T47D (cell line): ENCODE measurements around the gene HECTD2.

ENCODE experiments used
- DNase-seq, 2 experiments: peaks; one replicate each; pipeline versions ENCODE4 v3.0.0 to v3.0.0-alpha.2; 2011 to 2012; ENCODE audit warnings: low read depth in 1 of 2, low spot score in 1 of 2
- JUND ChIP-seq: IDR thresholded peaks from 2 replicates; pipeline ENCODE4 v1.6.1; 2012; ENCODE audit warnings: low read depth
- in situ Hi-C: cut with HindIII; loops from 2 replicates; pipeline ENCODE4 v1.10.0; 2016; ENCODE audit warnings: low sequenced_read_pairs, low pct_unique_long_range_greater_than_20kb

HECTD2 gene

GRCh38 chr10:91536111-91536510 lies 126.0 kb downstream of the HECTD2 start:
- in situ Hi-C loops = no loop called here
- no peak for TF ChIP-seq JUND
- no peak for DNase-seq

GRCh38 chr10:91536733-91537132 lies 126.6 kb downstream of the HECTD2 start:
- in situ Hi-C loops = no loop called here

GRCh38 chr10:91537614-91538383 lies 127.7 kb downstream of the HECTD2 start:
- TF ChIP-seq JUND = no peak
- in situ Hi-C loops = no loop called here

More at GRCh38 chr10:91536733-91537132, 126.6 kb downstream of the HECTD2 start:
- DNase-seq = peak in 1 of 2 experiments; percentile 31
- TF ChIP-seq JUND = no peak

GRCh38 chr10:91539930-91540329 lies 129.8 kb downstream of the HECTD2 start:
- DNase-seq = no peak
- in situ Hi-C loops = no loop called here
- no peak for TF ChIP-seq JUND

More at GRCh38 chr10:91537614-91538383, 127.7 kb downstream of the HECTD2 start:
- DNase-seq = no peak

- no peak for DNase-seq
- in situ Hi-C loops = no loop called here
- TF ChIP-seq JUND = no peak
These were observed 130.6 kb downstream of the HECTD2 start for GRCh38 chr10:91540733-91541132.

- in situ Hi-C loops = no loop called here
- TF ChIP-seq JUND = no peak
- DNase-seq = no peak
These were observed 131.3 kb downstream of the HECTD2 start for GRCh38 chr10:91541481-91541880.

GRCh38 chr10:91545384-91545783 lies 135.2 kb downstream of the HECTD2 start:
- TF ChIP-seq JUND = no peak
- in situ Hi-C loops = no loop called here
- no peak for DNase-seq

- TF ChIP-seq JUND = no peak
- DNase-seq = no peak
- in situ Hi-C loops = no loop called here
These were observed 135.7 kb downstream of the HECTD2 start for GRCh38 chr10:91545838-91546237.

GRCh38 chr10:91549262-91549661 lies 139.1 kb downstream of the HECTD2 start:
- DNase-seq = no peak
- TF ChIP-seq JUND = no peak
- in situ Hi-C loops = no loop called here

GRCh38 chr10:91550021-91550420 lies 139.9 kb downstream of the HECTD2 start:
- in situ Hi-C loops = no loop called here
- no peak for DNase-seq
- TF ChIP-seq JUND = no peak

GRCh38 chr10:91551856-91552255 lies 141.7 kb downstream of the HECTD2 start:
- peak; percentile 27 to 72 for DNase-seq
- TF ChIP-seq JUND = no peak
- in situ Hi-C loops = no loop called here

GRCh38 chr10:91552274-91553095 lies 142.3 kb downstream of the HECTD2 start:
- TF ChIP-seq JUND = no peak
- DNase-seq = peak in 1 of 2 experiments; percentile 55
- in situ Hi-C loops = no loop called here

- TF ChIP-seq JUND = no peak
- DNase-seq = peak in 1 of 2 experiments; percentile 51
- in situ Hi-C loops = no loop called here
These were observed 145.3 kb downstream of the HECTD2 start for GRCh38 chr10:91555455-91555854.
